ENCODE results near the gene SBF2.

DNA sequence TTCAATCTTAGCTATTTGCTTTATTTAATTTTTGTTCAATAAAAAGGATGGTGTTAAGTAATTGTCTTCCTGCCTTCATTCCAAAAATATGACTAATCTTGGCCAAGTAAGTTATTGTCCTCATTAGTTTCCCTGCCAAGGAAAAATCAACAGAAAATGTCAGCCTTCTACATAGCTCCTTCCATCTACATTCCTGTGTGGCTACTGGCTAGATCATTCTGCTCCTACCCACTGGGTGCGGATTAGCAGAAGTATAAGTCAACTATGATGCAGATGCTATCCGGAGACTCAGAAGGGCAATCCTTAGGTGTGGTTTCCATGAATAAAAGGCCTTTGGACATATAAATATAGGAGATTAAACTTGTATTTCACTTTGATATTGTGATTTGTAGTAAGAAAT lies 154.4 kb downstream of the SBF2 start:
- TF ChIP-seq GATA2 (IDR thresholded peaks at IDR 0.05; ENCODE audit: low read depth, low read length), result no peak
- TF ChIP-seq GATA3 (IDR thresholded peaks at IDR 0.05; ENCODE audit: low read depth, low read length), result no peak

Measured in SH-SY5Y (cell line).